HG03432 (cell line): ENCODE results near the gene STAU1.
"Not testable (repeated sequence)": the region's sequence is repeated elsewhere in the genome, so short reads cannot be mapped to it uniquely, and the experiment has no call there.

Experiments
- ATAC-seq: cut with Tn5 transposase; IDR thresholded peaks from one replicate; pipeline ENCODE4 v1.9.1; 2021; ENCODE audit warnings: mild to moderate bottlenecking, moderate library complexity; ENCODE audit not compliant: unreplicated experiment

The STAU1 gene

DNA sequence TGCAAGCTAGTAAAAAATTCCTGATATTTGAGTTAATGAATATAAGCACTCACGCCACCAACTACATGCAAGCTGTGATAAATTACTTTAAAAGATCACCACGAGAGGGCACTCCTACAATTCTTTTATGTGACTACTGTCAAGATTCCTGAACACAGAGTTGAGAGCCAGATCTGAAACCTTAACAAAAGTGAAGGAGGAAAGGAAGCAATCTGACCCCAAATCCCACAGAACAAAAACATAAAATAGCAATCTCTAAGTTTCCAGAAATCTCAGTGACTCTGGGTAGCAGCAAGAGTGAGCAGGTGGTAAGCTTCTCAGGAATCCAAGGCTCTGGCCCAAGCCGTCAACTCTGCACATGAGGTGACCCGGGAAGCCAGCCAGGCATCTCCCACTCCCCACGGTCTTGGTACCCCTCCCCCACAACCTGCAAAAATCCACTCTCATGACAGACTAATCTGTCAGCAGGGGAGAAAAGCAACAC is 55.1 kb downstream of the STAU1 start:
- no peak for ATAC-seq

DNA sequence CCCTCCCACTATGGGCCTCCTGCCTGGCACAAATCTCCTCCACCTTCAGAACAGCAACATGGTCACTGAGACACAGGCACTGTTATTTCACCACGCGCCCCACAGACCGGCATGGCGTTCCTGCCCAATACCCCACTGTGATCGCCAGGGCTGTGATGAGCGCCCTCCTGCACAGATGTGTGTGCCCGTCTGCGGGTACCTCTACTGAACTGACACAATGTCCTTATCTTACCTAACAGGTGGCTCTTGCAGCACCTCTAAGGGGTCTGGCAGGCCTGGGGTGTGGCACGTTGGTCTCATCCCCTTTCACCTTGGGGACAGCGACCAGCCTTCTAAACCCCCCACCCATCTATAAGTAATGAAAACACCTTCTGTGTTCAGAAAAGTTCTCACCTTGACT is 64.2 kb downstream of the STAU1 start:
- no peak for ATAC-seq

GRCh38 chr20:49122920-49123319 is 65.2 kb downstream of the STAU1 start:
- no peak for ATAC-seq

GRCh38 chr20:49119988-49120387 is 68.1 kb downstream of the STAU1 start:
- no peak for ATAC-seq

- ATAC-seq: no peak
These were observed 69.8 kb downstream of the STAU1 start for GRCh38 chr20:49118307-49118706.

DNA sequence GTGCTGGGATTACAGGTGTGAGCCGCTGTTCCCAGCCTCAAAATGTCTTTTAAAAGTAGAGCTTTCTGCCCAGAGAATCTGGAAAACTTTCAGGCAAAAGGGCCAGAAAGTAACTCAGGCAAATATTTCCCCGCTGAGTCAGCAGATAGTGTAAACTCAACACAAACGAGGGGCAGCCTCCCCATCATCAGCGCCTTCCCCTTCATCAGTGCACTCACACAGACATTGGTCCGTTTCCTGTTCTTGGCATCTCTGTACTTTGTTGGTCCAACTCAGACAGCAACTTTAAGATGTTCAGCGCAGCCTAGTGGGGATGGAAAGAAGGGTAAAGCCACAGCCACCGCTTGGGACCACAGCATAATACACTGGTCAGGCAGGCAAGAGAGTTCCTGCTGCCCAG is 72.6 kb downstream of the STAU1 start:
- ATAC-seq: no peak

GRCh38 chr20:49112596-49113274 is 75.4 kb downstream of the STAU1 start:
- no peak for ATAC-seq

GRCh38 chr20:49110767-49111694 is 77.1 kb downstream of the STAU1 start:
- ATAC-seq: no peak

DNA sequence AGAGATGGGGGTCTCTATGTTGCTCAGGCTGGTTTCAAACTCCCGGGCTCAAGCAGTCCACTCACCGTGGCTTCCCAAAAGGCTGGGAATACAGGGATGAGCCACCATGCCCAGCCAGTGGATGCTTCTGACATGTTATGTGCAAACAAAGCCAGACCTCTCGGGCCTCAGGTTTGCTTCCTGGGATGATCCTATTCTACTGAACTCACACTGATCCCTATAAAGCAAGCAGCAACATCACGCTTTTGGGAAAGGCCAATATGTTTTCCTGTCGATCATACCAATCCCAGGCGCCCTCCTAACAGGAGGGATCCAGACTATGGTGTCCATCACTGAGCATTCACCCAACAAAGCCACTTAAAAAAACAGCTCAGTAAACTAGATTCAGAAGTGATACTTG is 81.8 kb downstream of the STAU1 start:
- ATAC-seq: no peak

- ATAC-seq: not testable (repeated sequence)
These were observed 83.1 kb downstream of the STAU1 start for GRCh38 chr20:49104979-49105547.

- ATAC-seq: no peak
These were observed 83.8 kb downstream of the STAU1 start for GRCh38 chr20:49104365-49104648.

- no peak for ATAC-seq
These were observed 84.3 kb downstream of the STAU1 start for GRCh38 chr20:49103647-49104364.

- no peak for ATAC-seq
These were observed 85.1 kb downstream of the STAU1 start for GRCh38 chr20:49103019-49103418.

DNA sequence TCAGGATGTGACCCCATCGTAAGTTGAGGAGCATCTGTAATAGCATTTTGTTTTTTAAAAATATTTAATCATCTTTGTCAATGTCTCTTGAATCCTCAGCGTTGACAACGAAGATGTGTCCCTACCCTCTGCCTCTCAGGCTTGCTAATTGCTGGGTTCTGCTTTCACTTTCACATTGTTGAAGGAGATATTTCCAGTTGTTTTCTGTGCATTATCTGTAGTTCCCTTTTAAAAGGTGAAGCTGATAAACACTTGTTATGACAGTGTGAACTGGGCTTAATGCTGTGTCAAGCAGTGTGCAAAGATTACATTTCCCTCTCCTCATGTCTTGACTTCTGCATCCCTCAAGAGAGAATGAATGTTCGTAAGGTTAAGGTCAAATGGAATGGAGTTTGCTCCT is 87.2 kb downstream of the STAU1 start:
- no peak for ATAC-seq

- not testable (repeated sequence) for ATAC-seq
These were observed 87.8 kb downstream of the STAU1 start for GRCh38 chr20:49100292-49100691.

GRCh38 chr20:49099011-49099410 is 89.1 kb downstream of the STAU1 start:
- ATAC-seq: no peak

DNA sequence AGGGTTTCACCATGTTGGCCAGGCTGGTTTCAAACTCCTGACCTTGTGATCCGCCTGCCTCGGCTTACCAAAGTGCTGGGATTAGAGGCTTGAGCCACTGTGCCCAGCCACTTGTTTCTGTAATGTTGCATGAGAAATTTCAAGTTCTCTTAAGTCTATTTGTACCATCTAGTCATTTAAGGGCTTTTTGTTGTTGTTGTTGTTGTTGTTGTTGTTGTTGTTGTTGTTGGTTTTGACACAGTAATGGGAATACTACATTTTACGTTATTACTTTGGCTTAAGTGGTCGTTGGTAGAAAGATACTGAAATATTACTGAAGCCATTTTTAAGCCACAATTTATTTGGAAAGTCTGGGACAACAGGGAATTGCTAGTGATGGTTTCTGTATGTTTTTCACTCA is 90.0 kb downstream of the STAU1 start:
- ATAC-seq: no peak

DNA sequence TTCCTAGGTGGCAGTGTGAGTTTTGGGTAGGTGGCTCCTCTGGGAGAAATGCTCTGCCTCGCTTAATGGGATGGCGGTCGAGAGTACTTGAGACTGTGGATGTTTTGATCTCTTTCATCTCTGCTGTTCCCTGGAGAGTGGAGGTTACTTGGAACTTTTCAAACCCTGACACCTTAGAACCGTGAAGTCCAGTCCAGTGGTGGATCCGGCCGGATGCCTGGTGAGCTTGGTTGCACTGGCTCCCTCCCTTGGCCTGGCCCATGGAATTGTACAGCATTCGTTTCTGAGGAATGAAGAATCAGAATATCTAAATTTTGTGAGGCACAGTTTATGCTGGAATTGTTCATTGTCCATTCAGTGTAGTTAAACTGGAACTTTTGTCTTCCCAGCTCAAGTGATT is 91.0 kb downstream of the STAU1 start:
- no peak for ATAC-seq

DNA sequence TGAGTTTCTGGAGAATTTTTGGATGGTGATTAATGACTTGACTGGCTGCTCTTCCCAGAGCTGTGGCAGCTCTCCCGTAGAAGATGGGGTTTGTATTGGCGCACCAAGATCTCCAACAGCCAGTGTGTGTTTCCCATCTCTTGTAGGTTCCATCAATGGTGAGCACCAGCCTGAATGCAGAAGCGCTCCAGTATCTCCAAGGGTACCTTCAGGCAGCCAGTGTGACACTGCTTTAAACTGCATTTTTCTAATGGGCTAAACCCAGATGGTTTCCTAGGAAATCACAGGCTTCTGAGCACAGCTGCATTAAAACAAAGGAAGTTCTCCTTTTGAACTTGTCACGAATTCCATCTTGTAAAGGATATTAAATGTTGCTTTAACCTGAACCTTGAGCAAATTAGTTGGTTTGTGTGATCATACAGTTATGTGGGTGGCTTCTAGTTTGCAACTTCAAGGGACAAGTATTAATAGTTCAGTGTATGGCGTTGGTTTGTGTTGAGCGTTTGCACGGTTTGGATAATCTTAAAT is 91.9 kb downstream of the STAU1 start:
- no peak for ATAC-seq

- ATAC-seq: no peak
These were observed 96.4 kb downstream of the STAU1 start for GRCh38 chr20:49091762-49092161.

- no peak for ATAC-seq
These were observed 97.0 kb downstream of the STAU1 start for GRCh38 chr20:49091104-49091503.
